HL-60 (cell line): ENCODE measurements around the gene HIF1A.

Experiments
- DNase-seq, 2 experiments: peaks; one replicate each; pipeline ENCODE4 v3.0.0-alpha.2; 2010 to 2020; ENCODE audit warnings: low read depth in 1 of 2, low spot score in 1 of 2
- H3K27ac ChIP-seq: fragments of 250-450 bp; sonication (Bioruptor Pico); replicated peaks from 2 replicates; pipeline ENCODE4 v1.5.1; 2020; ENCODE audit warnings: mild to moderate bottlenecking, moderate library complexity
- H3K27me3 ChIP-seq: fragments of 250-450 bp; sonication (Bioruptor Pico); 2 replicates; pipeline ENCODE4 v1.5.1; 2021; ENCODE audit warnings: mild to moderate bottlenecking, moderate library complexity; ENCODE audit not compliant: insufficient read depth, poor library complexity, severe bottlenecking
- H3K4me3 ChIP-seq: replicated peaks from 2 replicates; pipeline ENCODE4 v1.5.1; 2011; ENCODE audit warnings: mild to moderate bottlenecking, control low read depth, low read length; ENCODE audit not compliant: insufficient read depth
- GABPA ChIP-seq: IDR thresholded peaks from 2 replicates; pipeline ENCODE4 v1.6.1; 2012; ENCODE audit warnings: low read depth
- POLR2AphosphoS5 ChIP-seq: IDR thresholded peaks from 2 replicates; pipeline ENCODE4 v1.6.1; 2012; ENCODE audit warnings: low read depth
- SPI1 ChIP-seq: IDR thresholded peaks from 2 replicates; pipeline ENCODE4 v1.6.1; 2012; ENCODE audit warnings: low read depth, mild to moderate bottlenecking, borderline replicate concordance
- TF ChIP-seq, protein P1 (sequence below): IDR thresholded peaks from one replicate; pipeline ENCODE4 v1.5.1; 2011; ENCODE audit warnings: low read length, control low read depth, inconsistent platforms; ENCODE audit not compliant: insufficient read depth
- TF ChIP-seq, protein P2 (sequence below): IDR thresholded peaks from 2 replicates; pipeline ENCODE4 v1.6.1; 2012; ENCODE audit warnings: low read depth; ENCODE audit not compliant: insufficient replicate concordance

HIF1A gene

DNA sequence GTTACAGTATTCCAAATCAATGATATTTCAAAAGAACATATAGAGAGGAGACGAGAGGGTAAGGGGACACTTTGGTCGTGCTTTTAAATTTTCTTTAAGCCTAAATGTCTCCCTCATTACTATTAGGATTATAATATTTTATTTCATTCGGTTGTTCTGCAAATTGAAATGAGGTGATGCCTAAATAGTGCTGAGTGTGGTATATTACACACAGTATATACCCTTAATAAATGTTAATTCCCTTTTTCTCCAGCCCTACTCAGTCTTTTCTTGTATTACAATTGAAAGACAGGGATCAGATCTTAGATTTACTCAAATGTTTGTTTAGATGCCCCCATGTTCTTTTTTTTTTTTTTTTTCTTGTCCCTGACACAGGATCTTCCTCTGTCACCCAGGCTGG lies 74.6 kb downstream of the HIF1A start:
- no peak for DNase-seq
- Histone ChIP-seq H3K4me3 (no peak overlapping the region), H3K27me3 (no peaks in the 10 kb centered on the region), H3K27ac (no peak overlapping the region)
- TF ChIP-seq, protein P1, sequence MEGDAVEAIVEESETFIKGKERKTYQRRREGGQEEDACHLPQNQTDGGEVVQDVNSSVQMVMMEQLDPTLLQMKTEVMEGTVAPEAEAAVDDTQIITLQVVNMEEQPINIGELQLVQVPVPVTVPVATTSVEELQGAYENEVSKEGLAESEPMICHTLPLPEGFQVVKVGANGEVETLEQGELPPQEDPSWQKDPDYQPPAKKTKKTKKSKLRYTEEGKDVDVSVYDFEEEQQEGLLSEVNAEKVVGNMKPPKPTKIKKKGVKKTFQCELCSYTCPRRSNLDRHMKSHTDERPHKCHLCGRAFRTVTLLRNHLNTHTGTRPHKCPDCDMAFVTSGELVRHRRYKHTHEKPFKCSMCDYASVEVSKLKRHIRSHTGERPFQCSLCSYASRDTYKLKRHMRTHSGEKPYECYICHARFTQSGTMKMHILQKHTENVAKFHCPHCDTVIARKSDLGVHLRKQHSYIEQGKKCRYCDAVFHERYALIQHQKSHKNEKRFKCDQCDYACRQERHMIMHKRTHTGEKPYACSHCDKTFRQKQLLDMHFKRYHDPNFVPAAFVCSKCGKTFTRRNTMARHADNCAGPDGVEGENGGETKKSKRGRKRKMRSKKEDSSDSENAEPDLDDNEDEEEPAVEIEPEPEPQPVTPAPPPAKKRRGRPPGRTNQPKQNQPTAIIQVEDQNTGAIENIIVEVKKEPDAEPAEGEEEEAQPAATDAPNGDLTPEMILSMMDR: no peak
- TF ChIP-seq, protein P2, sequence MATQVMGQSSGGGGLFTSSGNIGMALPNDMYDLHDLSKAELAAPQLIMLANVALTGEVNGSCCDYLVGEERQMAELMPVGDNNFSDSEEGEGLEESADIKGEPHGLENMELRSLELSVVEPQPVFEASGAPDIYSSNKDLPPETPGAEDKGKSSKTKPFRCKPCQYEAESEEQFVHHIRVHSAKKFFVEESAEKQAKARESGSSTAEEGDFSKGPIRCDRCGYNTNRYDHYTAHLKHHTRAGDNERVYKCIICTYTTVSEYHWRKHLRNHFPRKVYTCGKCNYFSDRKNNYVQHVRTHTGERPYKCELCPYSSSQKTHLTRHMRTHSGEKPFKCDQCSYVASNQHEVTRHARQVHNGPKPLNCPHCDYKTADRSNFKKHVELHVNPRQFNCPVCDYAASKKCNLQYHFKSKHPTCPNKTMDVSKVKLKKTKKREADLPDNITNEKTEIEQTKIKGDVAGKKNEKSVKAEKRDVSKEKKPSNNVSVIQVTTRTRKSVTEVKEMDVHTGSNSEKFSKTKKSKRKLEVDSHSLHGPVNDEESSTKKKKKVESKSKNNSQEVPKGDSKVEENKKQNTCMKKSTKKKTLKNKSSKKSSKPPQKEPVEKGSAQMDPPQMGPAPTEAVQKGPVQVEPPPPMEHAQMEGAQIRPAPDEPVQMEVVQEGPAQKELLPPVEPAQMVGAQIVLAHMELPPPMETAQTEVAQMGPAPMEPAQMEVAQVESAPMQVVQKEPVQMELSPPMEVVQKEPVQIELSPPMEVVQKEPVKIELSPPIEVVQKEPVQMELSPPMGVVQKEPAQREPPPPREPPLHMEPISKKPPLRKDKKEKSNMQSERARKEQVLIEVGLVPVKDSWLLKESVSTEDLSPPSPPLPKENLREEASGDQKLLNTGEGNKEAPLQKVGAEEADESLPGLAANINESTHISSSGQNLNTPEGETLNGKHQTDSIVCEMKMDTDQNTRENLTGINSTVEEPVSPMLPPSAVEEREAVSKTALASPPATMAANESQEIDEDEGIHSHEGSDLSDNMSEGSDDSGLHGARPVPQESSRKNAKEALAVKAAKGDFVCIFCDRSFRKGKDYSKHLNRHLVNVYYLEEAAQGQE: no peak
- TF ChIP-seq POLR2AphosphoS5 (no peak), SPI1 (no peak), GABPA (no peak)

DNA sequence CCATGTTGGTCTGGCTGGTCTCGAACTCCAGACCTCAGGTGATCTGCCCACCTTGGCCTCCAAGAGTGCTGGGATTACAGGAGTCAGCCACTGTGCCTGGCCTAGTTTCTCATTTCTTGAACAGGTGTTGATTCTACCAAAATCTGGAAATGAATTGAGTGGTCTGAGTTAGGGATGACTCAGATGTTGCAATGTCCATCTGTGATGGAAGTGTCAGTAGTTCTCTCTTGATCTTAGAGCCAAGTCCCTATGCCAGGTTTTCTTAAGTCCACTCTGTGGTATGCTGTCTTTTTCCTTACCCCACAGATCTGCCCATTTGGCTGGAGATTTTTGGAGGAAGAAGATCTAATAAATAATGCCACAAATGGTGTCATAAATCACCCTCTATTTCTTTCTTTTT lies 79.5 kb downstream of the HIF1A start:
- Histone ChIP-seq H3K27ac (no peak overlapping the region), H3K27me3 (no peaks in the 10 kb centered on the region), H3K4me3 (no peak overlapping the region)
- DNase-seq: no peak
- TF ChIP-seq POLR2AphosphoS5 (no peak), SPI1 (no peak), GABPA (no peak)
- TF ChIP-seq, protein P2: no peak
- TF ChIP-seq, protein P1: no peak

DNA sequence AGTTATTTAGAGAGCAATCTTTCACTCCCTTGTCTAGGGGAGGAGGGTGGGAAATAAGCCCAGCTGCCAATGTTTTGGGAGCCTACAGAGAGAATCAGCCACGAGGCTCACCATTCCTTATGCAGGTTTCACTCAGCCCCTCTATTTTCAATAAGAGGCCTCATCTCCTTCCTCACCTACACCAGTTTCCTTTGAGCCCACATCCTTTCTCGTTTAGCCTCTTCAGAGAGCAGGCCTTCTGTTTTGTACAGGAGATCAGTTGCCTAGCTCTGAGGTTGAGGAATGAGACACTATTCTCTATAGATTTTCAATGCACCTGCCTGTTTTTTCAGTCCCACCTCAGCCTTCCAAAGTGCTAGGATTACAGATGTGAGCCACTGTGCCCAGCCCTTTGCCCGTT lies 84.8 kb downstream of the HIF1A start:
- Histone ChIP-seq H3K27ac (no peak overlapping the region), H3K4me3 (no peak overlapping the region), H3K27me3 (no peaks in the 10 kb centered on the region)
- no peak for DNase-seq
- TF ChIP-seq GABPA (no peak), SPI1 (no peak), POLR2AphosphoS5 (no peak)
- TF ChIP-seq, protein P2: no peak
- TF ChIP-seq, protein P1: no peak
